HG03439 (cell line): ENCODE data around the gene CNTFR.

ENCODE experiments used
- ATAC-seq: cut with Tn5 transposase; IDR thresholded peaks from one replicate; pipeline ENCODE4 v1.9.1; 2021; ENCODE audit warnings: mild to moderate bottlenecking, moderate library complexity; ENCODE audit not compliant: unreplicated experiment

The CNTFR gene

DNA sequence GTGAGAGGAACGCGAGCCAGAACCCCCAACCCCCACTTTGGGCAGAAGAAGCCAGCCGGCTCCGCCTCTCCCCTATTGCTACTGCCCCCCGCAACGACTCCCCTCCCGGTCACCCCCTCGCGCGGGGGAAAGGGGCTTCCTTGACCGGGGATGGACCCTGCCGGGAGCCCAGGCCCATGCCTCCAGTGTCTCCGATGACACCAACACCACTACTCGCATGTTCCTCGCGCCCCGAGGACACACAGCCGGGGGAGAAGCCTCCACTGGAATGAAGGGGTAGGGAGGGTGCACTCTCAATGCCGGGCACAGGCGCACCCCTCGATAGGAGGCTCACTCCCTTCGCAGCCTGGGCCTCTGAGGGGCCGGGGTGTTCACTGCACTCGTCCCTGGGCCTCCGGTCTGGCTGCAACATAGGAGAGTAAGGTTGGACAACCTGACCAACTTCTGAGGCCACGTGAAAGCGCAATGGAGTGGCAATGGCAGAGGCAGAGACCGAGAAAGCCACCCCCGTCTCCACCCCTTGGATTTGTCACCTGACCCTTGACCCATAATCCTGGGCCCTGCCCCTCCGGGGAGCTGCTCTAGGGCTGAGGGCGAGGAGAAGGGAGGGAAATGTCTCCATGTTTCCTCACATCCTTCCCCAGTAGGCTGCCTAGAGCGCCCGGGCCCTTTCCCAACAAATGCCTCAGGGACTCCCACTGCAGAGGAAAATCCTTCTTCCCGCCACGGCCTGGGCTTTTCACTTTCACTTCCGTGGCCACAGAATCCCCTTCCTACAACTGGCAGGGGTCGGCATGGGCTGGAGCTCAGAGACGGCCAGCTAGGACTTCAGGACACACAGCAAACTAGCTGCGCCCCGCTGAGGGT, 1.1 kb upstream of the CNTFR start:
- no peak for ATAC-seq

- no peak for ATAC-seq
Observed at GRCh38 chr9:34588671-34589635, 571 bp downstream of the CNTFR start.

GRCh38 chr9:34587271-34587670, 2.3 kb downstream of the CNTFR start:
- ATAC-seq: no peak

GRCh38 chr9:34585946-34586669, 3.4 kb downstream of the CNTFR start:
- no peak for ATAC-seq

DNA sequence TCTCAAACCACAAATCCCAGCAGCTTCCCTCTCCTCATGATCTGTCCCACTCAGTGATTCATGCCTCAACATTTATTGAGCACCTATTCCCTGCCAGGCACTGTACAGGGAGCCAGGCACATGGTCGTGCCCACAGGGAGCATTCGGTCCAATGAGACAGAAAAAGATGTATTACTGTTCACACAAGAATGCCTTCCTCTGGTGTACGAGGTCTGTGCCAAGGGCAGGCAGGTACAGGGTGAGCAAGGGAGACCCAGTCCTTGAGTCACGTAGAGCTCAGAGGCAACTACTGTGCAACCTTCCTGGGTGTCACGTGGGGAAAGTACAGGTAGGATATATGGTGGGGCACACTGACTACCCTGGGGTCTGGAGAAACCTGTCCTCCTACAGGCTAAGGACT, 4.6 kb downstream of the CNTFR start:
- no peak for ATAC-seq

GRCh38 chr9:34582787-34583186, 6.7 kb downstream of the CNTFR start:
- no peak for ATAC-seq

GRCh38 chr9:34581318-34581717, 8.2 kb downstream of the CNTFR start:
- ATAC-seq: no peak

- no peak for ATAC-seq
Observed at GRCh38 chr9:34580358-34580757, 9.2 kb downstream of the CNTFR start.

DNA sequence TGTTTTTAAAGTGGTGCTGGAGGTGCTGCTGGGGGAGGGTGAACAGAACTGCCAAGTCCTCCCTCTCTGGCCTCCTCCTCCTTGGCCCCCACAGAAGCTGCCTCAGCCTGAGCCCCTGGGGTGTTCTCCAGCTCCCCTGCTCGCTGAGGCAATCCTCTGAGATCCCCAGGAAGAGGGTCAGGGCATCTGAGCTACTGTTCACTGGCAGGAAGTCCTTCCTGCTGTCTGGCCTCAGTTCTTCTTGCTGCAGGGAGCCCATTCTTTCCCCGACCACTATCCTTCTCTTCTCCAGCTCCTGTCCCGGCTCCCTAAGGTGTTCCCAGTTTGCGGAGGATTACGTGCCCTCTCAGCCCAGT, 9.7 kb downstream of the CNTFR start:
- ATAC-seq: no peak

GRCh38 chr9:34579104-34579807, 10.3 kb downstream of the CNTFR start:
- ATAC-seq: no peak

GRCh38 chr9:34578241-34579103, 11.1 kb downstream of the CNTFR start:
- no peak for ATAC-seq

- ATAC-seq: no peak
Observed at GRCh38 chr9:34577400-34578240, 11.9 kb downstream of the CNTFR start.

GRCh38 chr9:34576597-34577399, 12.7 kb downstream of the CNTFR start:
- no peak for ATAC-seq

GRCh38 chr9:34575862-34576596, 13.5 kb downstream of the CNTFR start:
- no peak for ATAC-seq

- ATAC-seq: no peak
Observed at GRCh38 chr9:34575241-34575640, 14.3 kb downstream of the CNTFR start.

- ATAC-seq: no peak
Observed at GRCh38 chr9:34574571-34574970, 15.0 kb downstream of the CNTFR start.

DNA sequence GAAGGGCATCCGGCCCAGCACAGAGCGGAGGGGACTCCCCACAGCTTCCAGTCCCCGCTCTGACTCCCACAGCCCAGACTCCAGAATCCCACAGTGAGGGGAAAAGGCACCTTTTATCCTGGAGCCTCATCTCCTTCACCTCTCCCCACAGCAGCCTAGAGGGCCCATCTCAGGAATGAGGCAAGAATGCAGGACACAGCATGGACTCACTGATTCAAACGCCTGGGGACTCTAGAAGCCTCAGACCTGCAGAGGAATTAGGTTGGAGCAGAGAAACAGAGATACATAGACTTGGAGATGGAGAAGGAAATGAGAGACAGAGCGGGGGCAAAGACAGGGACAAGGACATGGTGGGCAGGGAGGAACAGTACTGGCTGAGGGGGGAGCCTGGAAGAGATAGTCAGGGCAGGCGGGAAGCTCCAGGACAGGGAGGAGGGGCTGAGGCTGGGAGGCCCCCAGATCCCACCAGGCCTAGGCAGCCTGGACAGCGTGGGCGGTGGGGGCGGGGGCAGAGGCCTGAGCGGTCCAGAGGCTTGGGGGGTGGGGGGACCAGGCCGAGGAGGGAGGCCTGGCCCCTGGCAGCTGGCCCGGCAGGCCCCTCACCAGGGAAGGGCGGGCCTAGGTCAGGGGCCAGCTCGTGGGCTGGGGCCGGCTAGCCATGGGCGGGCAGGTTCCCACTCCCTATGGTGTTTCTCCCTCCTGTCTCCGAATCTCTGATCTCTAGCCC, 15.8 kb downstream of the CNTFR start:
- no peak for ATAC-seq
